Measurements from ENCODE around the gene ANKH. TPM values are rescaled to one million over a fixed set of nuclear protein-coding genes. Genes with fewer than 3 reads are reported as not detected.
A peak's percentile ranks its signal among the peaks of the same experiment; 100 is the strongest.

The ANKH gene
- polyA plus RNA-seq, 3 donors, result 12.9 to 18.7 (median 14.0) TPM

GRCh38 chr5:14700478-14701436 is 170.8 kb downstream of the ANKH start:
- DNase-seq (ENCODE audit: low read depth in 3 of 3, low spot score in 2 of 3), result no peak

- no peak for DNase-seq (ENCODE audit: low read depth in 3 of 3, low spot score in 2 of 3)
These were observed 171.7 kb downstream of the ANKH start for GRCh38 chr5:14699807-14700400.

DNA sequence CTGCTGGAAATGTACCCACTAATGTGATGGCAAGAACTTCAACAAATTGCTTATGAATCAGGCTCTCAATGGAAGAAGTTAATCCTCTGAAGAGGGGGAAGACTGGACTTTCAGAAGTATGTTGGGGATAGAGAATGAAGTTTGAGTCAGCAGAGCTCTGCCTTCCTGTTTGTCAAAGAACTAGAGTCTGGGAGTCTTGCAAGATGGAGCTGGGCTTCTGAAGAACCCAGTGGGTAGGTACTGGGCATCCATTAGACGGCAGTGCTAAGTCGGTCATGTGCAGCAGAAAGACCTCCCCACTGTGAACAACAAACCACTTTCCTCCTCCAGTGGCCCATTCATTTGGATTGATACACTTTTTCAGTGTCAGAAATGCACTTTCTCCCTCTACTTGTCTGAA is 172.4 kb downstream of the ANKH start:
- no peak for DNase-seq (ENCODE audit: low read depth in 3 of 3, low spot score in 2 of 3)

GRCh38 chr5:14698495-14698894 is 173.1 kb downstream of the ANKH start:
- no peak for DNase-seq (ENCODE audit: low read depth in 3 of 3, low spot score in 2 of 3)

DNA sequence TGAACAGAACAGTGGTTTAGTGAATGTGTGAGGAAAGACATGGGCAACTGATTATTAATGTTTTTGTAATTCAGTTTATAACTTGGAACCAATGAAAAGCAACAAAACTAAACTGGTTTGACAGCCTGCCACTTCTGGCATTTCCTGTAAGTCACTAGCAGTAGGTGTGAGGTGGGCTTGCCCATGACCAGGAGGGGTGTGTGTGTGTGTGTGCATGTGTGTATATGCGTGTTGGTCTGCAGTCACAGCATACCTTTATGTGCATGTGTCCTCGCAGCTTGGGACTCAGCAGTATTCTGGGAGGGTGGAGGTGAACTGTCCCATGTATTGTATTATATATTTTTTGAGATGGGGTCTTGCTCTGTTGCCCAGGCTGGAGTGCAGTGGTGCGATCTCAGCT is 174.7 kb downstream of the ANKH start:
- DNase-seq (ENCODE audit: low read depth in 3 of 3, low spot score in 2 of 3), result no peak

DNA sequence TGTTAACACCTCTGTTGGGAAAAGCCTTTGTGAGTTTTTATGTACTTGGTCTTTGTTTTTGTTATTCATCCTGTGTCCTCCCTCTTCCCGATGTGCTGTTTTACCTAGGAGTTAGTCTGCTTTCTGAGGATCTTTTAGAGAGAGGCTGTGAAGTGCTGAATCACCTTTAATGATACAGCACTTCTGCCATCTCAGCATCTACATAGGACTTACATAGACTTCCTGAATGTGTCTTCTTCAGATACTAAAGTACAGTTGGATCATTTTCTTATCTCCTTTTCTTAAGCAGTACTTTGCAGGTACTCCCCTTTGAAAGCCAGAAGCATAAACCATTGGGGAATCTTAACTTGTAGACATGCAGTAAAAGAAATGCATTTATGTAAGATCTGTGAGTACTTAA is 175.5 kb downstream of the ANKH start:
- DNase-seq (ENCODE audit: low read depth in 3 of 3, low spot score in 2 of 3), result no peak

DNA sequence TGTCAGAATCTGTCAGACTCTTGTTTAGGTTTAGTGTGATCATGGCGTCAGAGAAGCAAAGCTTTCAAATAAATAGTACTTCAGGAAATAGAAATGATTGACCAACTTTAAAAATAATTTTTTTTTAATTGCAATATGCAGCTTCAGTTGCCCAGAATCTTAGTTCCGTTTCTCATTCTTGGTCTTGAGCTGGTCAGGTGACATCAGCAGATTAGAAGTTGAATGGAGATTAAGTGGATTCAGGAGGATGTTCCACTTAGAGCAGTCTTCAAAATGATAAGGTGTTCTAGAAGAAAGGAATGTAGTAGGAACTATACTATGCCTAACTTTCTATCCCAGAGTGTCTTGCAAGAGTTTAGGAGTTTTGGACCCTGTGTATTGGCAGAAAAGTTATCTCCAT is 176.4 kb downstream of the ANKH start:
- DNase-seq (ENCODE audit: low read depth in 3 of 3, low spot score in 2 of 3), result no peak

GRCh38 chr5:14693070-14693469 is 178.5 kb downstream of the ANKH start:
- no peak for DNase-seq (ENCODE audit: low read depth in 3 of 3, low spot score in 2 of 3)

DNA sequence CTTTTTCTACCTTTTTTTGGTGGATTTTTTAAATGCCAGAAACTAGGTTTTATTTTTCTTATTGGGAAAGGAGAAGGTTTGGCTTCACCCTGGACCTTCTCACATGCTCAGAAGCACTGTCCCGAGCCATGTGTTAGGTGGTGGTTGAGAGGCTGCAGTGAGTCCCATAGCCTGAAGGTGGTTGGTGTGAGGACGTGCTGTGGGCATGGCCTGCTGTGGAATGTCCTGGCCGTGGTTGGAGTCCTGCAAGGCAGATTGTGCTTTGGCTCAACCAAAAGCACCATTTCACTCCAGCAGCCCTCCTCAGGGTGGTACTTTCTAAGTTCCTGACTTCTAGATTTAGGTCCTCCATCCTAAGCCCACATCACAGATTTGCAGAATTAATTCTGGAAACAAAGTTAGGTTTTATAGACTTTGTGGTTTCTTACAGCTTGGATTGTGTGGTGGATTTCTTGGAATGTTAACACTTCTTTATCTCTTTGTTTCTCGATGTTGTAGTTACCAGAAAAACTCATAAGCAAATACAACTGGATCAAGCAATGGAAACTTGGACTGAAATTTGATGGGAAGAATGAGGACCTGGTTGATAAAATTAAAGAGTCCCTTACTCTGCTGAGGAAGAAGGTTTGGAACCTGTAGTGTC is 184.4 kb downstream of the ANKH start:
- DNase-seq (ENCODE audit: low read depth in 3 of 3, low spot score in 2 of 3), result no peak

GRCh38 chr5:14686517-14686916 is 185.1 kb downstream of the ANKH start:
- no peak for DNase-seq (ENCODE audit: low read depth in 3 of 3, low spot score in 2 of 3)

DNA sequence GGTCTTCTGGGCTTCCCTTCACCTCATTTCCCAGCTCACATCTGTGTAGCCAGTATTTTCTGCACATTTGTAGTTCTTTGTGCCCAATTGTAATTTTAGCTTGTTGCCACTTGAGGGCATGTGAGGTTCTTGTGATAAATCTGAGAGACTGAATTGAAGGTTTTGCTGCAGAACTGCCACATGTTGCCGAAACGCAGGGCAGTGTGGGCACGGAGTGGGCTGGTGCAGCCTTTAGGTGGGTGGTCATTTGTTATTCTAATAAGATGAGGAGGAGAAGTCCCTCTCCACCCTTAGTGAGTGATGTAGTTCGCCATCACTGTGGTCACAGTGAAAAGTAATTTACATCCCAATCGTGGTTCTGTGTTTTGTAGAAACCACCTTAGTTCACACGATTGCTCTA is 185.8 kb downstream of the ANKH start:
- DNase-seq (ENCODE audit: low read depth in 3 of 3, low spot score in 2 of 3), result peak in 1 of 3 donors; percentile 41

DNA sequence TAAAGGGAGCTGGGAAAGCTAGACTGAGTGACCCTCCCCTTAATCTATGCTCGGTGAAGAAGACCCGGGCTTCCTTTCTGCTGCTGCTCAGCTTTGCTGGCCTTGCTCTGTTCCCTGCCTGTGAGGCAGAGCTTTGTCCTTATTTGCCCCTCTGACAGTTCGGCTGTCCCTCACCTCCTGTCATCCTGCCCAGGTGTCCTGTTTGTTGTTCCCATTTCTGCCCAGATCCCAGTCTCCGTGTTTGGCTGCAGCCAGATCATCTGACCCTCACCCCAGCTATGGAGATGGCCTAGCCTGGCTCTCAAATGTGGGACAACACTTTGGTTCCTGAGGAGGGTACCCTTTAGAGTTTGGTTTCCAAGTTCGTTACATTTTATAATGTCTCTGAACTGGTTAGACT is 186.8 kb downstream of the ANKH start:
- no peak for DNase-seq (ENCODE audit: low read depth in 3 of 3, low spot score in 2 of 3)

DNA sequence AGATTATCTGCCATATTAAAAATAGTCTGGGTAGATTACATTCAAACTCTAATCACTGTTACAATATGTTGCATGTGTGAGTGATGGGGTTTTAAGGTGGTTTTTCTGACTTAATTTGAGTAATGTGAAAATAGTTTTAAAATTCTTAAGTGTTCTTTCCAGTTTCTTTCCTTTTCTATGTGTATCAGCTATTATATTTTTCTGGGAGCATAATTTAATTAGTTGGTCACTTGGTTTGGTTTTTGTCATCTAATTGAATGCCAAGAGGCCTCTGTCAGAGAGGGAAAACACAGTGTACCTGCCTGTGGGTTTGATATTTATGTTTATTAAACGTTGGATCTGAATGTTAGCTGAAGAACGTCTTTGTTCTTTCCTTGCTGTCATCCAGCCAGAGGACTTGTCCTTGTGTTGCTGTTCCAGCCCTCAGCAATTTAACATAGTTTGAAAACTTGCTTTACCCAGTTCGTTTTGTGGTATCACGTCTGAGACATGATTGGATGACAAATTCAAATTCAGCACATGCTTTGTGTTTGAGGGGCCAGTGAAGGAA is 187.6 kb downstream of the ANKH start:
- DNase-seq (ENCODE audit: low read depth in 3 of 3, low spot score in 2 of 3), result no peak

DNA sequence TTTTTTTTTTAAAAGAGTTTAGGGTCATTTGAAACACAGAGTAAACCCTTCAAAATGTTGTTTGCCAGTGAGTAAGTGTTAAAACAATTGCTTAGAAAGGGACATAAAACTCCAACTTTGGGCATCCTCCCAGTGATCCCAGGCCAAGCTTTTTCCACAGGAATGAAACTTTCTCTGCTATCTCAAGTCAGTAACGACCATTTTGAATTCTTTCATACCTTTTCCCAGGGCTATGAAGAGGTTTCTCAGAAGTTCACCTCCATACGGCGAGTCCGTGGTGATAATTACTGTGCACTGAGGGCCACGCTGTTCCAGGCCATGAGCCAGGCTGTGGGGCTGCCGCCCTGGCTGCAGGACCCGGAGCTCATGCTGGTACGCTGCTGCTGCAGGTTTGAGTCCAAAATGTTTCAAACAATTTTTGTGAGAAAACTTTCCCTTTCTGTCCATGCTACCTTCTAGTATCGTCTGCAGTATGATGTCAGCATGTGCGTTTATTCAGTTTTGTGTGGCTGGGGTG is 190.3 kb downstream of the ANKH start:
- no peak for DNase-seq (ENCODE audit: low read depth in 3 of 3, low spot score in 2 of 3)

DNA sequence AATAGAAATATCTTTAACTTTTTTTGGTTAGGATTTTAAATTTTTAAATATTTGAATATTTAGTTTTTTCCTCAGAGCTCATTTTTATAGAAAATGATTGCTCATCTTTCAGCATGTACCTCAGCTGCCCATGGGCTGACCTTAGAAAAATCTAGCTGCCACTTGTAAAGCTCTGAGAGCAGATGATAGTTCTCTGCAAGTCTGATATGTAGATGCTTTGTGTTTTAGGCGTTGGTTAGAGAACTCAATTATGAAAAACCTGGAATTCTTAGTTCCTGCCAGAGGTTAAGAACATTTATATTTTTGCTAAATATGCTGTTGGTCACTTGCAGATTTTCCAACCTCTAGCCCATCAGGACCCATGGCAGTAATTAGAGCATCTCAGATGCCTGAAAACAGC is 192.0 kb downstream of the ANKH start:
- DNase-seq (ENCODE audit: low read depth in 3 of 3, low spot score in 2 of 3), result no peak

- no peak for DNase-seq (ENCODE audit: low read depth in 3 of 3, low spot score in 2 of 3)
These were observed 192.7 kb downstream of the ANKH start for GRCh38 chr5:14678773-14679334.

GRCh38 chr5:14676320-14676719 is 195.3 kb downstream of the ANKH start:
- DNase-seq (ENCODE audit: low read depth in 3 of 3, low spot score in 2 of 3), result no peak

GRCh38 chr5:14675865-14676300 is 195.7 kb downstream of the ANKH start:
- DNase-seq (ENCODE audit: low read depth in 3 of 3, low spot score in 2 of 3), result no peak

- DNase-seq (ENCODE audit: low read depth in 3 of 3, low spot score in 2 of 3), result no peak
These were observed 196.4 kb downstream of the ANKH start for GRCh38 chr5:14674983-14675854.

DNA sequence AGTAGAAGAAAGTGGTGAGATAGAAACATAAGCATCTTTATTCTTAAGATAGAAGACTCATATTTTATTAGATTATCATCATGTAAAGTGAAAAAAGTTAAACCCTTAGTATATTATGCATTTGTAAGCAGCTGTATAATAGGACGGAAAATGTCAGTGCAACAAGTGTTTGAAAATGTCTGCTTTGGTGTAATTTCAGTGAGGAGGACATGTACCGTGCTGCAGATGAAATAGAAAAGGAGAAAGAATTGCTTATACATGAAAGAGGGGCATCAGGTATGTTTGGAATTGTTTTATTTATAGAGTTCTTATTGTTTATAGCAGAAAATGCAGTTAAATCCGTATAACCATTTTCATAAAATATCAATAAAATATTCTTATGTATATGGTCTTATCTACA is 198.1 kb downstream of the ANKH start:
- no peak for DNase-seq (ENCODE audit: low read depth in 3 of 3, low spot score in 2 of 3)

Measured in right renal cortex interstitium (tissue), 3 donors.